Smooth muscle cell (in vitro differentiated cells): ENCODE data around the gene KDM4B. TPM values are rescaled to one million over a fixed set of nuclear protein-coding genes. Genes with fewer than 3 reads are reported as not detected.

ENCODE experiments used
- DNase-seq: peaks from one replicate; lab custom pipeline; 2025; ENCODE audit not compliant: unreplicated experiment; lab: John Stamatoyannopoulos, UW
- H2AFZ ChIP-seq: fragments of 200-600 bp; sonication (generic); 2 replicates; pipeline ENCODE4 v1.6.0; 2016; ENCODE audit warnings: antibody characterized with exemption, low read depth, mild to moderate bottlenecking
- H3F3A ChIP-seq: fragments of 200-600 bp; sonication (generic); 2 replicates; pipeline ENCODE4 v1.6.0; 2017; ENCODE audit warnings: antibody characterized with exemption, low read depth
- H3K27ac ChIP-seq: fragments of 200-600 bp; sonication (generic); 2 replicates; pipeline ENCODE4 v1.5.1; 2016; ENCODE audit warnings: low read depth, mild to moderate bottlenecking
- H3K27me3 ChIP-seq: fragments of 200-600 bp; sonication (generic); 2 replicates; pipeline ENCODE4 v1.6.1; 2016; ENCODE audit warnings: low read depth, mild to moderate bottlenecking
- H3K36me3 ChIP-seq: fragments of 200-600 bp; sonication (generic); 2 replicates; pipeline ENCODE4 v1.5.1; 2016; ENCODE audit warnings: low read depth
- H3K4me1 ChIP-seq: fragments of 200-600 bp; sonication (generic); 2 replicates; pipeline ENCODE4 v1.5.1; 2016; ENCODE audit warnings: low read depth
- H3K4me2 ChIP-seq: fragments of 200-600 bp; sonication (generic); 2 replicates; pipeline ENCODE4 v1.6.0; 2016; ENCODE audit warnings: mild to moderate bottlenecking
- H3K4me3 ChIP-seq: fragments of 200-600 bp; sonication (generic); 2 replicates; pipeline ENCODE4 v1.5.1; 2016; ENCODE audit warnings: mild to moderate bottlenecking
- H3K79me2 ChIP-seq: fragments of 200-600 bp; sonication (generic); 2 replicates; pipeline ENCODE4 v1.6.0; 2016; ENCODE audit warnings: low read depth, mild to moderate bottlenecking
- H3K9ac ChIP-seq: fragments of 200-600 bp; sonication (generic); 2 replicates; pipeline ENCODE4 v1.6.0; 2016; ENCODE audit warnings: low read depth
- H3K9me3 ChIP-seq: fragments of 200-600 bp; sonication (generic); replicated peaks from 2 replicates; pipeline ENCODE4 v1.5.1; 2016; ENCODE audit warnings: low read depth
- H4K20me1 ChIP-seq: fragments of 200-600 bp; sonication (generic); 2 replicates; pipeline ENCODE4 v1.6.0; 2016; ENCODE audit warnings: low read depth
- CTCF ChIP-seq: fragments of 200-600 bp; sonication (generic); IDR thresholded peaks from 2 replicates; pipeline ENCODE4 v1.5.1; 2017; ENCODE audit warnings: borderline replicate concordance, mild to moderate bottlenecking, antibody characterized with exemption; ENCODE audit not compliant: insufficient read depth, poor library complexity, severe bottlenecking
- WGBS: methylation state at CpG from one replicate; pipeline ENCODE4 v1.1.7; 2016; ENCODE audit warnings: low lambda C conversion rate; 5-methylcytosine and 5-hydroxymethylcytosine counted together
- polyA plus RNA-seq: library from polyadenylated mRNA; unstranded; fragments of >200 nt; fragmentation: Nextera tagmentation; extraction: Ambion mirVana; gene quantifications from 2 replicates; pipeline ENCODE4 v1.2.1, GENCODE V29; 2016
- total RNA-seq: library from RNA; depleted of rRNA; stranded (reverse); fragments of >200 nt; gene quantifications from 2 replicates; pipeline ENCODE4 v1.2.3, GENCODE V29; 2014

Gene KDM4B
- total and polyA plus RNA-seq, 2 experiments from 2014 or later: 27.9 to 32.3 TPM

- no peak for TF ChIP-seq CTCF
- Histone ChIP-seq H3F3A (peaks cover 8% of the 10 kb centered on the region), H3K79me2 (peaks cover 65% of the 10 kb centered on the region), H3K36me3 (no peaks in the 10 kb centered on the region), H3K4me2 (no peak overlapping the region), H4K20me1 (peaks cover 100% of the 10 kb centered on the region), H3K27ac (no peak overlapping the region), H3K9me3 (no peaks in the 10 kb centered on the region), H3K27me3 (no peaks in the 10 kb centered on the region), H3K4me3 (no peak overlapping the region), H2AFZ (no peak overlapping the region), H3K9ac (no peak overlapping the region), H3K4me1 (no peaks in the 10 kb centered on the region)
- 87% methylated on average over 5 of the region's 5 CpGs for WGBS
- no peak for DNase-seq
Observed at GRCh38 chr19:5017235-5017634, 48.3 kb downstream of the KDM4B start.

- no peak for DNase-seq
- Histone ChIP-seq H3K4me1 (no peaks in the 10 kb centered on the region), H4K20me1 (peaks cover 100% of the 10 kb centered on the region), H3K36me3 (no peaks in the 10 kb centered on the region), H3K27me3 (no peaks in the 10 kb centered on the region), H3K9ac (no peak overlapping the region), H2AFZ (no peak overlapping the region), H3K79me2 (peaks cover 65% of the 10 kb centered on the region), H3K9me3 (no peaks in the 10 kb centered on the region), H3K4me2 (no peak overlapping the region), H3K27ac (no peak overlapping the region), H3K4me3 (no peak overlapping the region), H3F3A (peaks cover 8% of the 10 kb centered on the region)
- 91% methylated on average over 16 of the region's 16 CpGs for WGBS
- TF ChIP-seq CTCF: no peak
Observed at GRCh38 chr19:5018224-5019015, 49.5 kb downstream of the KDM4B start.

GRCh38 chr19:5020368-5020767 is 51.5 kb downstream of the KDM4B start:
- no peaks in the 10 kb centered on the region for H3K9me3 ChIP-seq
- no peak for TF ChIP-seq CTCF
- H4K20me1 ChIP-seq: peaks cover 100% of the 10 kb centered on the region

GRCh38 chr19:5021046-5021445 is 52.1 kb downstream of the KDM4B start:
- no peak for TF ChIP-seq CTCF
- no peak for DNase-seq
- peaks cover 67% of the 10 kb centered on the region for H3K79me2 ChIP-seq

More at GRCh38 chr19:5020368-5020767, 51.5 kb downstream of the KDM4B start:
- no peak overlapping the region for H3K9ac ChIP-seq
- no peak overlapping the region for H2AFZ ChIP-seq
- H3F3A ChIP-seq: peaks cover 8% of the 10 kb centered on the region
- no peak for DNase-seq
- H3K4me2 ChIP-seq: no peak overlapping the region
- H3K36me3 ChIP-seq: no peaks in the 10 kb centered on the region
- H3K27me3 ChIP-seq: no peaks in the 10 kb centered on the region
- no peaks in the 10 kb centered on the region for H3K4me1 ChIP-seq
- H3K4me3 ChIP-seq: no peak overlapping the region
- H3K79me2 ChIP-seq: peaks cover 67% of the 10 kb centered on the region
- no peak overlapping the region for H3K27ac ChIP-seq
- WGBS: 95% methylated on average over 14 of the region's 21 CpGs

More at GRCh38 chr19:5021046-5021445, 52.1 kb downstream of the KDM4B start:
- Histone ChIP-seq H4K20me1 (peaks cover 100% of the 10 kb centered on the region), H3K27ac (no peak overlapping the region), H3K9ac (no peak overlapping the region), H3K4me3 (no peak overlapping the region), H3K36me3 (no peaks in the 10 kb centered on the region), H3K9me3 (no peaks in the 10 kb centered on the region), H3K27me3 (no peaks in the 10 kb centered on the region), H3K4me2 (no peak overlapping the region), H3F3A (peaks cover 8% of the 10 kb centered on the region), H3K4me1 (no peaks in the 10 kb centered on the region), H2AFZ (no peak overlapping the region)
- WGBS: 93% methylated on average over 5 of the region's 5 CpGs
